OCI-LY1 (cell line): ENCODE results near the gene SLC27A5.

Experiments
- CTCF ChIP-seq: fragments of 200-600 bp; sonication (generic), shearing (Covaris generic); IDR thresholded peaks from 2 replicates; pipeline ENCODE4 v1.5.1; 2017; ENCODE audit warnings: mild to moderate bottlenecking, antibody characterized with exemption, low read length, moderate library complexity, mixed read lengths
- EZH2 ChIP-seq: fragments of 200-600 bp; sonication (generic), shearing (Covaris generic); IDR thresholded peaks from 2 replicates; pipeline ENCODE4 v1.8.0; 2017; ENCODE audit warnings: borderline replicate concordance, mixed run types, mild to moderate bottlenecking, antibody characterized with exemption, low read length, moderate library complexity, mixed read lengths

- no peak for TF ChIP-seq CTCF
- no peak for TF ChIP-seq EZH2
Measured at GRCh38 chr19:58519087-58519354, 7.2 kb upstream of the SLC27A5 start.
